MM.1S (cell line): ENCODE data around the gene ARMC9.

Source experiments
- DNase-seq: peaks from one replicate; pipeline ENCODE4 v3.0.0-alpha.2; 2015
- H2AFZ ChIP-seq: fragments of 300-600 bp; sonication (generic); 2 replicates; pipeline ENCODE4 v1.6.0; 2016; ENCODE audit warnings: antibody characterized with exemption, low read length
- H3F3A ChIP-seq: fragments of 300-600 bp; sonication (generic); 2 replicates; pipeline ENCODE4 v1.6.1; 2016; ENCODE audit warnings: mild to moderate bottlenecking, antibody characterized with exemption, low read length, moderate library complexity, mixed read lengths; ENCODE audit not compliant: insufficient read depth
- H3K27ac ChIP-seq: fragments of 300-600 bp; sonication (generic); 2 replicates; pipeline ENCODE4 v1.5.1; 2016; ENCODE audit warnings: mild to moderate bottlenecking, low read length
- H3K27me3 ChIP-seq: fragments of 300-600 bp; sonication (generic); replicated peaks from 2 replicates; pipeline ENCODE4 v1.6.0; 2016; ENCODE audit warnings: low read length; ENCODE audit not compliant: insufficient read depth
- H3K36me3 ChIP-seq: fragments of 300-600 bp; sonication (generic); replicated peaks from 2 replicates; pipeline ENCODE4 v1.6.1; 2016; ENCODE audit warnings: mild to moderate bottlenecking, low read length, mixed read lengths; ENCODE audit not compliant: insufficient read depth
- H3K4me1 ChIP-seq: fragments of 300-600 bp; sonication (generic); 2 replicates; pipeline ENCODE4 v1.6.1; 2016; ENCODE audit warnings: low read length, mixed read lengths
- H3K4me2 ChIP-seq: fragments of 300-600 bp; sonication (generic); 2 replicates; pipeline ENCODE4 v1.6.0; 2016; ENCODE audit warnings: low read depth, low read length
- H3K4me3 ChIP-seq: fragments of 300-600 bp; sonication (generic); 2 replicates; pipeline ENCODE4 v1.5.1; 2016; ENCODE audit warnings: low read length, mixed read lengths
- H3K79me2 ChIP-seq: fragments of 300-600 bp; sonication (generic); 2 replicates; pipeline ENCODE4 v1.6.1; 2016; ENCODE audit warnings: mixed run types, low read length, mixed read lengths
- H3K9ac ChIP-seq: fragments of 300-600 bp; sonication (generic); 2 replicates; pipeline ENCODE4 v1.6.1; 2016; ENCODE audit warnings: low read length, mixed read lengths
- H3K9me2 ChIP-seq: fragments of 300-600 bp; sonication (generic); replicated peaks from 2 replicates; pipeline ENCODE4 v1.6.1; 2016; ENCODE audit warnings: mild to moderate bottlenecking, low read length, mixed read lengths; ENCODE audit not compliant: insufficient read depth
- H3K9me3 ChIP-seq: fragments of 300-600 bp; sonication (generic); replicated peaks from 2 replicates; pipeline ENCODE4 v1.6.1; 2016; ENCODE audit warnings: mild to moderate bottlenecking, low read length, mixed read lengths; ENCODE audit not compliant: insufficient read depth
- H4K20me1 ChIP-seq: fragments of 300-600 bp; sonication (generic); 2 replicates; pipeline ENCODE4 v1.6.1; 2016; ENCODE audit warnings: mild to moderate bottlenecking, low read length, moderate library complexity, mixed read lengths; ENCODE audit not compliant: insufficient read depth
- EZH2 ChIP-seq: fragments of 300-600 bp; sonication (generic); optimal IDR thresholded peaks from 2 replicates; pipeline ENCODE3; 2017; ENCODE audit warnings: low read depth, mild to moderate bottlenecking, antibody characterized with exemption, low read length, mixed read lengths
- EZH2phosphoT487 ChIP-seq: fragments of 300-600 bp; sonication (generic); IDR thresholded peaks from 2 replicates; pipeline ENCODE4 v1.6.1; 2018; ENCODE audit warnings: antibody characterized with exemption, low read length
- TF ChIP-seq, protein P1 (sequence below): fragments of 300-600 bp; sonication (generic); IDR thresholded peaks from 2 replicates; pipeline ENCODE4 v1.5.1; 2016; ENCODE audit warnings: antibody characterized with exemption, low read length, mixed read lengths

The ARMC9 gene

GRCh38 chr2:231207734-231208133 is 9.3 kb downstream of the ARMC9 start:
- Histone ChIP-seq H3K4me2 (no peak overlapping the region), H3K27me3 (no peaks in the 10 kb centered on the region), H3K9me3 (no peaks in the 10 kb centered on the region), H3K9me2 (no peaks in the 10 kb centered on the region), H3F3A (no peaks in the 10 kb centered on the region), H3K79me2 (no peaks in the 10 kb centered on the region), H3K4me1 (peaks cover 16% of the 10 kb centered on the region), H2AFZ (no peak overlapping the region), H3K4me3 (no peak overlapping the region), H3K36me3 (no peaks in the 10 kb centered on the region), H3K9ac (no peak overlapping the region), H3K27ac (no peak overlapping the region), H4K20me1 (no peaks in the 10 kb centered on the region)
- no peak for DNase-seq
- TF ChIP-seq EZH2: no peak

GRCh38 chr2:231210782-231211181 is 12.4 kb downstream of the ARMC9 start:
- H4K20me1 ChIP-seq: no peaks in the 10 kb centered on the region
- no peaks in the 10 kb centered on the region for H3K27me3 ChIP-seq
- no peak overlapping the region for H3K27ac ChIP-seq
- H3K4me3 ChIP-seq: no peak overlapping the region
- no peaks in the 10 kb centered on the region for H3F3A ChIP-seq
- no peak overlapping the region for H3K9ac ChIP-seq
- H3K4me1 ChIP-seq: peaks cover 16% of the 10 kb centered on the region
- no peaks in the 10 kb centered on the region for H3K9me3 ChIP-seq
- no peaks in the 10 kb centered on the region for H3K36me3 ChIP-seq
- no peaks in the 10 kb centered on the region for H3K79me2 ChIP-seq
- H3K4me2 ChIP-seq: no peak overlapping the region
- no peaks in the 10 kb centered on the region for H3K9me2 ChIP-seq
- DNase-seq: no peak
- TF ChIP-seq EZH2phosphoT487 (no peak), EZH2 (no peak)
- TF ChIP-seq, protein P1, sequence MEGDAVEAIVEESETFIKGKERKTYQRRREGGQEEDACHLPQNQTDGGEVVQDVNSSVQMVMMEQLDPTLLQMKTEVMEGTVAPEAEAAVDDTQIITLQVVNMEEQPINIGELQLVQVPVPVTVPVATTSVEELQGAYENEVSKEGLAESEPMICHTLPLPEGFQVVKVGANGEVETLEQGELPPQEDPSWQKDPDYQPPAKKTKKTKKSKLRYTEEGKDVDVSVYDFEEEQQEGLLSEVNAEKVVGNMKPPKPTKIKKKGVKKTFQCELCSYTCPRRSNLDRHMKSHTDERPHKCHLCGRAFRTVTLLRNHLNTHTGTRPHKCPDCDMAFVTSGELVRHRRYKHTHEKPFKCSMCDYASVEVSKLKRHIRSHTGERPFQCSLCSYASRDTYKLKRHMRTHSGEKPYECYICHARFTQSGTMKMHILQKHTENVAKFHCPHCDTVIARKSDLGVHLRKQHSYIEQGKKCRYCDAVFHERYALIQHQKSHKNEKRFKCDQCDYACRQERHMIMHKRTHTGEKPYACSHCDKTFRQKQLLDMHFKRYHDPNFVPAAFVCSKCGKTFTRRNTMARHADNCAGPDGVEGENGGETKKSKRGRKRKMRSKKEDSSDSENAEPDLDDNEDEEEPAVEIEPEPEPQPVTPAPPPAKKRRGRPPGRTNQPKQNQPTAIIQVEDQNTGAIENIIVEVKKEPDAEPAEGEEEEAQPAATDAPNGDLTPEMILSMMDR: no peak
- H2AFZ ChIP-seq: no peak overlapping the region

GRCh38 chr2:231211486-231211885 is 13.1 kb downstream of the ARMC9 start:
- Histone ChIP-seq H3K9me3 (no peaks in the 10 kb centered on the region), H3F3A (no peaks in the 10 kb centered on the region), H3K4me3 (no peak overlapping the region), H3K27ac (no peak overlapping the region), H3K27me3 (no peaks in the 10 kb centered on the region), H3K4me1 (peaks cover 16% of the 10 kb centered on the region), H3K36me3 (no peaks in the 10 kb centered on the region), H3K9me2 (no peaks in the 10 kb centered on the region), H3K9ac (no peak overlapping the region), H2AFZ (no peak overlapping the region), H4K20me1 (no peaks in the 10 kb centered on the region), H3K79me2 (no peaks in the 10 kb centered on the region), H3K4me2 (no peak overlapping the region)
- TF ChIP-seq EZH2 (no peak), EZH2phosphoT487 (no peak)
- TF ChIP-seq, protein P1: no peak
- no peak for DNase-seq

GRCh38 chr2:231212329-231212845 is 14.0 kb downstream of the ARMC9 start:
- no peak for DNase-seq
- no peaks in the 10 kb centered on the region for H3K9me3 ChIP-seq
- H3K79me2 ChIP-seq: no peaks in the 10 kb centered on the region
- no peaks in the 10 kb centered on the region for H4K20me1 ChIP-seq
- no peaks in the 10 kb centered on the region for H3K36me3 ChIP-seq
- no peak overlapping the region for H3K27ac ChIP-seq
- H3K4me1 ChIP-seq: peaks cover 16% of the 10 kb centered on the region
- no peaks in the 10 kb centered on the region for H3K9me2 ChIP-seq
- no peaks in the 10 kb centered on the region for H3K27me3 ChIP-seq
- H2AFZ ChIP-seq: no peak overlapping the region
- H3K9ac ChIP-seq: no peak overlapping the region
- no peaks in the 10 kb centered on the region for H3F3A ChIP-seq
- no peak overlapping the region for H3K4me3 ChIP-seq
- TF ChIP-seq EZH2 (no peak), EZH2phosphoT487 (no peak)
- TF ChIP-seq, protein P1: no peak
- H3K4me2 ChIP-seq: no peak overlapping the region
